ENCODE measurements around the gene RNF32. TPM values are rescaled to one million over a fixed set of nuclear protein-coding genes. Genes with fewer than 3 reads are reported as not detected.

Gene RNF32
- total RNA-seq, 1 experiment from 2014 or later: 1.5 TPM

- no peaks in the 10 kb centered on the region for H3K4me1 ChIP-seq (ENCODE audit: insufficient read depth, low read length, poor library complexity, severe bottlenecking)
- H3K27me3 ChIP-seq (replicated peaks; ENCODE audit: insufficient read depth, low read depth, low read length, poor library complexity): peaks cover 24% of the 10 kb centered on the region
- ChIA-PET CTCF (no interaction called here), POLR2A (ENCODE audit: low non-redundant PET) (no interaction called here)
- no peak for DNase-seq (ENCODE audit: low spot score)
- no peaks in the 10 kb centered on the region for H3K36me3 ChIP-seq (ENCODE audit: insufficient read depth, low read length, poor library complexity, severe bottlenecking)
- intact Hi-C loops (cut with micrococcal nuclease; ENCODE audit: unreplicated experiment): no loop called here
- H3K9me3 ChIP-seq (ENCODE audit: low read depth, low read length, poor library complexity, severe bottlenecking): no peaks in the 10 kb centered on the region
- no peak overlapping the region for H3K27ac ChIP-seq (ENCODE audit: low read depth, low read length, poor library complexity, severe bottlenecking)
- H3K4me3 ChIP-seq (ENCODE audit: low read depth, low read length, poor library complexity, severe bottlenecking): no peak overlapping the region
- BruUV-seq (replicated peaks): no TSS peak
- no peak for TF ChIP-seq CTCF (conservative IDR thresholded peaks at IDR 0.05; ENCODE audit: low read depth, low read length)
- no peak for TF ChIP-seq EZH2 (IDR thresholded peaks at IDR 0.05; ENCODE audit: borderline replicate concordance, low read depth, low read length, poor library complexity, severe bottlenecking)
Observed at GRCh38 chr7:156608173-156608478, 32.4 kb upstream of the RNF32 start.

GRCh38 chr7:156609010-156609877 lies 31.3 kb upstream of the RNF32 start:
- ChIA-PET POLR2A (ENCODE audit: low non-redundant PET) (no interaction called here), CTCF (no interaction called here)
- BruUV-seq (replicated peaks): no TSS peak
- Histone ChIP-seq H3K27ac (ENCODE audit: low read depth, low read length, poor library complexity, severe bottlenecking) (no peak overlapping the region), H3K9me3 (ENCODE audit: low read depth, low read length, poor library complexity, severe bottlenecking) (no peaks in the 10 kb centered on the region), H3K4me1 (ENCODE audit: insufficient read depth, low read length, poor library complexity, severe bottlenecking) (no peaks in the 10 kb centered on the region), H3K4me3 (ENCODE audit: low read depth, low read length, poor library complexity, severe bottlenecking) (no peak overlapping the region), H3K36me3 (ENCODE audit: insufficient read depth, low read length, poor library complexity, severe bottlenecking) (no peaks in the 10 kb centered on the region), H3K27me3 (replicated peaks; ENCODE audit: insufficient read depth, low read depth, low read length, poor library complexity) (peaks cover 34% of the 10 kb centered on the region)
- TF ChIP-seq EZH2 (IDR thresholded peaks at IDR 0.05; ENCODE audit: borderline replicate concordance, low read depth, low read length, poor library complexity, severe bottlenecking) (no peak), CTCF (conservative IDR thresholded peaks at IDR 0.05; ENCODE audit: low read depth, low read length) (no peak)
- intact Hi-C loops (cut with micrococcal nuclease; ENCODE audit: unreplicated experiment): no loop called here
- DNase-seq (ENCODE audit: low spot score): no peak

- H3K36me3 ChIP-seq (ENCODE audit: insufficient read depth, low read length, poor library complexity, severe bottlenecking): no peaks in the 10 kb centered on the region
- DNase-seq (ENCODE audit: low spot score): no peak
- no peaks in the 10 kb centered on the region for H3K9me3 ChIP-seq (ENCODE audit: low read depth, low read length, poor library complexity, severe bottlenecking)
- H3K27me3 ChIP-seq (replicated peaks; ENCODE audit: insufficient read depth, low read depth, low read length, poor library complexity): peaks cover 43% of the 10 kb centered on the region
- TF ChIP-seq CTCF (conservative IDR thresholded peaks at IDR 0.05; ENCODE audit: low read depth, low read length): no peak
- no peak for TF ChIP-seq EZH2 (IDR thresholded peaks at IDR 0.05; ENCODE audit: borderline replicate concordance, low read depth, low read length, poor library complexity, severe bottlenecking)
- H3K4me3 ChIP-seq (ENCODE audit: low read depth, low read length, poor library complexity, severe bottlenecking): no peak overlapping the region
- no peaks in the 10 kb centered on the region for H3K4me1 ChIP-seq (ENCODE audit: insufficient read depth, low read length, poor library complexity, severe bottlenecking)
- BruUV-seq (replicated peaks): no TSS peak
- intact Hi-C loops (cut with micrococcal nuclease; ENCODE audit: unreplicated experiment): no loop called here
- CTCF ChIA-PET: no interaction called here
- no peak overlapping the region for H3K27ac ChIP-seq (ENCODE audit: low read depth, low read length, poor library complexity, severe bottlenecking)
- POLR2A ChIA-PET (ENCODE audit: low non-redundant PET): no interaction called here
Observed at GRCh38 chr7:156610130-156610529, 30.4 kb upstream of the RNF32 start.

Measured in A673 (cell line).